GM19023 (cell line): Measurements from ENCODE around the gene RUNX2.

Experiments
- ATAC-seq: cut with Tn5 transposase; IDR thresholded peaks from one replicate; pipeline ENCODE4 v1.9.1; 2021; ENCODE audit warnings: mild to moderate bottlenecking, moderate library complexity; ENCODE audit not compliant: unreplicated experiment

The RUNX2 gene

GRCh38 chr6:45477790-45478189, 149.7 kb downstream of the RUNX2 start:
- ATAC-seq, result no peak

GRCh38 chr6:45478240-45478639, 150.1 kb downstream of the RUNX2 start:
- no peak for ATAC-seq

GRCh38 chr6:45479834-45480751, 152.0 kb downstream of the RUNX2 start:
- ATAC-seq, result peak; percentile 71

- no peak for ATAC-seq
Observed at GRCh38 chr6:45480752-45481415, 152.8 kb downstream of the RUNX2 start.

- ATAC-seq, result no peak
Observed at GRCh38 chr6:45483021-45483420, 154.9 kb downstream of the RUNX2 start.

DNA sequence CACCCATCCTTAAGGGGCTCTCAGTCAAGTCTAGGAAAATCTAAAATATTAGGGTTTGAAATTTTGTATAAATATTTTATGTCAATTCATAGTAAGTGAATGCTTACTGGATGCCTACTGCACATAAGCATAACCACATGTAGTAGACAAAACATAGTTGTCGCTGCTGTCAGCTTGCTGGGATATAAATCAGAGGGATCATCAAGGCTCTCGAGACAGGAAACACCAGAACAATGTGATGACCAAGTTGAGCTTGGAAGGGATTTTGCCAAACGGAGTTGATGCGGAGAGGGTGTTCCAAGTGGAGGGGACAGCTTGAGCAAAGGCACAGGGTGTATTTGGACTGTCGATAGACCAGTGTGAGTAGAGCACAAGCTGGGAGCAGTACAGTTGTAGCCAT, 155.4 kb downstream of the RUNX2 start:
- ATAC-seq, result no peak

DNA sequence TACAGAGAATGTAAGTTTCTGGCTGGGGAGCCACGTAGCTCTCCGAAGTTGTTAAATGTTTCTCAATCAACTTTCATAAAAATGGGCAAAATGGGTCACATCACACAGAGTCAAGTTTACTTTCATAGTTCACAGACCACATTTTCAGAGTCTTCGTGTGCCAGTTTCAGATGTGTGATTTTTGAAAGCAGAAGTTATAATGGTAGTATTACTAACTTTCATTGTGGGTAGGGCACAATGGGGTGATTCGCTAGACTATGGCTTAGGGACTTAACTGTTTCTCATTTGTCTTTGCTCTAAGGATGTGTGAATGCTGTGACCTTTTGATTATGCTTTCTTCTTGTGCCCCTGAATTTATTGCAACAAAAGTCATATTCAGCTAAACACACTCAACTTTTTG, 158.6 kb downstream of the RUNX2 start:
- no peak for ATAC-seq

DNA sequence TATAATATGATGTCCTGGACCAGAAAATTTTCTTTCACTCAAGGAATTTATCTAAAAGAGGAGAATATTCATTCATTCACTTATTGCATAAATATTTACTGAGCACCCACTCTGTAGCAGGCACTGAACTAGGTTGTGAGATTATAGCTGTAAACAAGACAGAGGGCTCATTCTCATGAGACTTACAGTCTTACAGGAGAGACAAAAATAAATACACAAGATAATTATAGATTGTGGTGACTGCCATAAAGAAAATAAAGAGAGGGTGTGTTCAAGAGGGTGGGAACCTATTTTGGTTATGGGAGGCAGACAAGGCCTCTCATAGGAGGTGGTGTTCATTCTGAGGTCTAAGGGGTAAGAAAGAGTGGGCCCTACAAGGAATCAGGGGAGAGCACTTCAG, 159.5 kb downstream of the RUNX2 start:
- no peak for ATAC-seq

GRCh38 chr6:45488269-45488668, 160.1 kb downstream of the RUNX2 start:
- no peak for ATAC-seq

- ATAC-seq, result no peak
Observed at GRCh38 chr6:45488889-45489288, 160.8 kb downstream of the RUNX2 start.

DNA sequence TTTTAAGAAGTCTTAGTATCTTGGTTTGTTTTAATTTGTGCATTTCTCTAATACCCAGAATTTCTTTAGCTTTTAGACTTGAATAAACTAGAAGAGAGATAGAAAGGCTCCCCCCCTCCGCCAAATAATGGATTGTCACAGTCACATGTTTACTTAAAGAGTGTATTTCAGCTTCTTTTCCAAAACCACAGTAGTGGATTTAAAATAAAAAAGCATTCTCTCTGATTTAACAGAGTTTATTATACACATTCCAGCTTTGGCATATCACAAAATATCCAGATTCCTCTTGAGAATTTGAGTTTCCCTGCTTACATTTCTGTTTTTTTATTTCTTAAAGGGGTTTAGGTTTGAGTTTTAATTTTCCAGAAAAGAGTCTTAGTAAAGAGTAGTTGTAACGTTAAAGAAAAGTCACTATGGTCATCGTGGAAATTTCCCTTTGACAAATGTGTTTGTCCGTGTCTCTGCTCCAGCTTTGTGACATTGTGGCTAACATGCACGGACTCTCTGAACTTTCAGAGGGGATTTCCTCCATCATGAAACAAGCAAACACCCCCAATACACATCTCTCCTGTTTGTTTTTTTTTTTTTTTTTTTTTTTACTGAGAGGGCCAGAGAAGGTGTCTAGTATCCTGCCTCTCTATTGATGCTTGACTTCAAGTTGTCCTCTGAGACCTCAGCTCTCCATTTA, 163.1 kb downstream of the RUNX2 start:
- no peak for ATAC-seq

DNA sequence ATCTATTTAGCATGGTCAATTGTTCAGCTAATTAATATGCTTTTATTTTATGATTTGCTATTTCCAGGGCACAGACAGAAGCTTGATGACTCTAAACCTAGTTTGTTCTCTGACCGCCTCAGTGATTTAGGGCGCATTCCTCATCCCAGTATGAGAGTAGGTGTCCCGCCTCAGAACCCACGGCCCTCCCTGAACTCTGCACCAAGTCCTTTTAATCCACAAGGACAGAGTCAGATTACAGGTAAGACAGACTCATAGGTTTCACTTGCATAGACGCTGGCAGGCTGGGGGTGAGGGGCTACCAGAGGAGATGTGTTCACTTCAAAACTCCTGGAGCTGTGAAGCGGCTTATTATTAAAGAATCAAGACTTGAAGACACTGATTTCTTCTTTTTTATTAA, 163.7 kb downstream of the RUNX2 start:
- ATAC-seq, result no peak

- no peak for ATAC-seq
Observed at GRCh38 chr6:45493761-45494160, 165.6 kb downstream of the RUNX2 start.

GRCh38 chr6:45494416-45495135, 166.4 kb downstream of the RUNX2 start:
- no peak for ATAC-seq

DNA sequence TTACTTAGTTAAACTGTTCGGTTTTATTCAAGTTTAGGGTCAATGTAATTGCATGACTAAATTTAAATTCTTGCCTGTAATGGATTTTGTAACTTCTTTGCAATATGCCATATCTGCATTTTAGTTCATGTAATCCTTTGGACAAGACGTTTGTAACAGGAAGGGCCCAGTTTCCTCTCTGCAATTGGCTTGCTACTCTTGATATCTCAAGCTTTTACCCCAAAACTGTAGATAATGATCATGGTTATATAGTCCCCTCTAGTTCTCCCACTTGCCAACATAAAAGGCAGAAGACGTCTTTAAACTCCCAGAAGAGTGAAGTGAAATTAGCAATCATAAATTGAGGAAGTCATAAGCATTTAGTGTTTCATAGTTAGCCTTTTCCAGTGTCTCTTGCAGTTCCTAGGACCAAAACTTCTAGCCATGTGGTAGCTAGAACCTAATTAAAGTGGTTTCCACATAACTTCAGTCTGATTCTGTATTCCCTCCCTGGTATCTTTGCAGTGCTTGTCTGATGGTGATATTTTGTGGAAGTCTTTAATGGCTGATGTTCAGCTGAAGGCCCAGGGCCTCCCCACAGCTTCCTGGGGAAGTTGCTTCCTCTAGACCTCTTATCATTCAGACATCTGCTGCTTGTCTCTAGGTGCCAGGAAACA, 167.4 kb downstream of the RUNX2 start:
- no peak for ATAC-seq

- no peak for ATAC-seq
Observed at GRCh38 chr6:45496085-45496433, 167.9 kb downstream of the RUNX2 start.

DNA sequence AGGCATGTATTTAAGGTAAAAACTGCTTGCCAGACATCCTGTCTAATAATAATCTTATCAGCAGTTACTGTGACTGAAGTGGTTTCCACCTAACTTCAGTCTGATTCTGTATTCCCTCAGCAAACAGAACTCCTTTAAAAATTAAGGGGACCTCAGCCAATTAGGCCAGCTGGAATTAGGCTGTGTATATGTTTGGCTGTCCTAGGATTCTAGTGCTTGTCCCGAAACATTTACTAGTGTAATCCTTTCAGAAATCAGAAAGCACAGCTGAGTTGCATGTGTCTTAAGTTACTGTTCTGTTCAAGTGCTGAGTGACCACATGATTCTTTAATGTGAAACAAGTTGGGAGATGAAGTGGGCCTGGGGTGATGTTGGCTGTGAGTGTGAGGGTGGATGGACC, 170.5 kb downstream of the RUNX2 start:
- ATAC-seq, result no peak

GRCh38 chr6:45500924-45501816, 173.0 kb downstream of the RUNX2 start:
- no peak for ATAC-seq

- no peak for ATAC-seq
Observed at GRCh38 chr6:45502456-45502855, 174.3 kb downstream of the RUNX2 start.

- ATAC-seq, result no peak
Observed at GRCh38 chr6:45504947-45505346, 176.8 kb downstream of the RUNX2 start.
